Activated CD4-positive, alpha-beta T cell treated with anti-CD3 and anti-CD28 coated beads, Interleukin-2, amount 10 ng/mL, durations not matched to agents 24 days and 14 days (primary cell): ENCODE measurements around the gene CTSD. TPM values are rescaled to one million over a fixed set of nuclear protein-coding genes. Genes with fewer than 3 reads are reported as not detected.
"Not testable (repeated sequence)": the region's sequence is repeated elsewhere in the genome, so short reads cannot be mapped to it uniquely, and the experiment has no call there.

Experiments used
- DNase-seq: peaks from one replicate; pipeline ENCODE4 v3.0.0; 2022
- H3K27ac Mint-ChIP-seq: one replicate; pipeline ENCODE4 v1.8.0; 2022; ENCODE audit warnings: mild to moderate bottlenecking, mixed read lengths
- H3K27me3 Mint-ChIP-seq: one replicate; pipeline ENCODE4 v1.8.0; 2022; ENCODE audit warnings: mixed read lengths
- H3K36me3 Mint-ChIP-seq: one replicate; pipeline ENCODE4 v1.8.0; 2022; ENCODE audit warnings: low read depth, mild to moderate bottlenecking, mixed read lengths
- H3K4me1 Mint-ChIP-seq: one replicate; pipeline ENCODE4 v1.8.0; 2021; ENCODE audit warnings: mixed read lengths
- H3K4me3 Mint-ChIP-seq: one replicate; pipeline ENCODE4 v1.8.0; 2022; ENCODE audit warnings: mild to moderate bottlenecking, moderate library complexity, mixed read lengths
- H3K9me3 Mint-ChIP-seq: one replicate; pipeline ENCODE4 v1.8.0; 2021; ENCODE audit warnings: mixed read lengths
- intact Hi-C: fragments of 100-400 bp; cut with micrococcal nuclease; formaldehyde crosslinking; loops from one replicate; pipeline ENCODE4 v1.15.1; 2023
- total RNA-seq: library from RNA; stranded (reverse); gene quantifications from 2 replicates; pipeline ENCODE4 v1.2.3, GENCODE V29; 2022

Gene CTSD
- 59.8 and 66.1 TPM in 2 replicates for total RNA-seq

GRCh38 chr11:1763796-1764661, at the start of gene CTSD:
Gene CTSD (minus strand): TSS chr11:1763927. CDS start chr11:1763859, 68 bp downstream.
- Mint-ChIP-seq H3K4me1 (peaks cover 23% of the 10 kb centered on the region), H3K9me3 (no peaks in the 10 kb centered on the region), H3K27ac (peak within 1 kb of the TSS; percentile 88), H3K36me3 (no peaks in the 10 kb centered on the region), H3K27me3 (no peaks in the 10 kb centered on the region), H3K4me3 (peak within 1 kb of the TSS; percentile 89)
- DNase-seq = peak; percentile 98
- intact Hi-C loops = no loop called here

- H3K27ac Mint-ChIP-seq, DNase-seq, H3K9me3 Mint-ChIP-seq, H3K4me1 Mint-ChIP-seq, intact Hi-C loops, H3K36me3 Mint-ChIP-seq, H3K4me3 Mint-ChIP-seq: not testable (repeated sequence)
- H3K27me3 Mint-ChIP-seq = peaks cover 17% of the 10 kb centered on the region
Observed at GRCh38 chr11:1813356-1813755, 49.6 kb upstream of the CTSD start.

- no peak overlapping the region for H3K4me3 Mint-ChIP-seq
- H3K36me3 Mint-ChIP-seq = no peaks in the 10 kb centered on the region
- H3K4me1 Mint-ChIP-seq = no peaks in the 10 kb centered on the region
- peaks cover 17% of the 10 kb centered on the region for H3K27me3 Mint-ChIP-seq
- no peak overlapping the region for H3K27ac Mint-ChIP-seq
- no peaks in the 10 kb centered on the region for H3K9me3 Mint-ChIP-seq
- DNase-seq = no peak
- intact Hi-C loops = no loop called here
Observed at GRCh38 chr11:1812801-1813200, 49.1 kb upstream of the CTSD start.

GRCh38 chr11:1812274-1812673, 48.5 kb upstream of the CTSD start:
- DNase-seq = no peak
- Mint-ChIP-seq H3K36me3 (no peaks in the 10 kb centered on the region), H3K4me3 (no peak overlapping the region), H3K27ac (no peak overlapping the region), H3K4me1 (no peaks in the 10 kb centered on the region), H3K27me3 (peaks cover 16% of the 10 kb centered on the region), H3K9me3 (no peaks in the 10 kb centered on the region)
- intact Hi-C loops = no loop called here

GRCh38 chr11:1810761-1811160, 47.0 kb upstream of the CTSD start:
- no peaks in the 10 kb centered on the region for H3K9me3 Mint-ChIP-seq
- DNase-seq = no peak
- H3K27me3 Mint-ChIP-seq = peaks cover 15% of the 10 kb centered on the region
- no peak overlapping the region for H3K27ac Mint-ChIP-seq
- no peaks in the 10 kb centered on the region for H3K36me3 Mint-ChIP-seq
- H3K4me3 Mint-ChIP-seq = no peak overlapping the region
- intact Hi-C loops = no loop called here
- no peaks in the 10 kb centered on the region for H3K4me1 Mint-ChIP-seq

GRCh38 chr11:1807264-1807995, 43.7 kb upstream of the CTSD start:
- no peaks in the 10 kb centered on the region for H3K4me1 Mint-ChIP-seq
- no peaks in the 10 kb centered on the region for H3K9me3 Mint-ChIP-seq
- no peak overlapping the region for H3K27ac Mint-ChIP-seq
- DNase-seq = no peak
- peaks cover 17% of the 10 kb centered on the region for H3K27me3 Mint-ChIP-seq
- intact Hi-C loops = no loop called here
- no peaks in the 10 kb centered on the region for H3K36me3 Mint-ChIP-seq
- no peak overlapping the region for H3K4me3 Mint-ChIP-seq

GRCh38 chr11:1805525-1805924, 41.8 kb upstream of the CTSD start:
- no peak for DNase-seq
- no peaks in the 10 kb centered on the region for H3K4me1 Mint-ChIP-seq
- H3K27ac Mint-ChIP-seq = no peak overlapping the region
- intact Hi-C loops = no loop called here
- no peaks in the 10 kb centered on the region for H3K36me3 Mint-ChIP-seq
- H3K9me3 Mint-ChIP-seq = no peaks in the 10 kb centered on the region
- peaks cover 14% of the 10 kb centered on the region for H3K27me3 Mint-ChIP-seq
- no peak overlapping the region for H3K4me3 Mint-ChIP-seq

GRCh38 chr11:1803835-1804519, 40.2 kb upstream of the CTSD start:
- intact Hi-C loops, H3K4me3 Mint-ChIP-seq, H3K9me3 Mint-ChIP-seq, H3K4me1 Mint-ChIP-seq, H3K36me3 Mint-ChIP-seq, DNase-seq, H3K27me3 Mint-ChIP-seq, H3K27ac Mint-ChIP-seq: not testable (repeated sequence)

GRCh38 chr11:1803246-1803645, 39.5 kb upstream of the CTSD start:
- Mint-ChIP-seq H3K27me3 (peaks cover 6% of the 10 kb centered on the region), H3K9me3 (no peaks in the 10 kb centered on the region), H3K36me3 (no peaks in the 10 kb centered on the region), H3K4me3 (no peak overlapping the region), H3K4me1 (no peaks in the 10 kb centered on the region), H3K27ac (no peak overlapping the region)
- DNase-seq = no peak
- intact Hi-C loops = no loop called here

- Mint-ChIP-seq H3K36me3 (no peaks in the 10 kb centered on the region), H3K27me3 (peaks cover 9% of the 10 kb centered on the region), H3K9me3 (no peaks in the 10 kb centered on the region), H3K27ac (no peak overlapping the region), H3K4me1 (peaks cover 4% of the 10 kb centered on the region), H3K4me3 (no peak overlapping the region)
- DNase-seq = no peak
- intact Hi-C loops = no loop called here
Observed at GRCh38 chr11:1797391-1798125, 33.8 kb upstream of the CTSD start.

- H3K4me3 Mint-ChIP-seq = no peak overlapping the region
- DNase-seq = no peak
- H3K27me3 Mint-ChIP-seq = peaks cover 14% of the 10 kb centered on the region
- intact Hi-C loops = no loop called here
- H3K4me1 Mint-ChIP-seq = peaks cover 6% of the 10 kb centered on the region
- no peaks in the 10 kb centered on the region for H3K9me3 Mint-ChIP-seq
- no peak overlapping the region for H3K27ac Mint-ChIP-seq
- H3K36me3 Mint-ChIP-seq = no peaks in the 10 kb centered on the region
Observed at GRCh38 chr11:1796413-1797011, 32.8 kb upstream of the CTSD start.

- no peak overlapping the region for H3K4me3 Mint-ChIP-seq
- intact Hi-C loops = no loop called here
- no peaks in the 10 kb centered on the region for H3K9me3 Mint-ChIP-seq
- peaks cover 6% of the 10 kb centered on the region for H3K4me1 Mint-ChIP-seq
- DNase-seq = no peak
- peaks cover 20% of the 10 kb centered on the region for H3K27me3 Mint-ChIP-seq
- no peaks in the 10 kb centered on the region for H3K36me3 Mint-ChIP-seq
- H3K27ac Mint-ChIP-seq = no peak overlapping the region
Observed at GRCh38 chr11:1793081-1793480, 29.4 kb upstream of the CTSD start.

- Mint-ChIP-seq H3K4me1 (peaks cover 6% of the 10 kb centered on the region), H3K27me3 (peaks cover 19% of the 10 kb centered on the region), H3K36me3 (no peaks in the 10 kb centered on the region), H3K27ac (no peak overlapping the region), H3K9me3 (no peaks in the 10 kb centered on the region), H3K4me3 (peak overlapping the region; percentile 29)
- intact Hi-C loops = no loop called here
- no peak for DNase-seq
Observed at GRCh38 chr11:1792461-1792860, 28.7 kb upstream of the CTSD start.
